Measurements from ENCODE around the gene PUSL1.

Gene PUSL1

DNA sequence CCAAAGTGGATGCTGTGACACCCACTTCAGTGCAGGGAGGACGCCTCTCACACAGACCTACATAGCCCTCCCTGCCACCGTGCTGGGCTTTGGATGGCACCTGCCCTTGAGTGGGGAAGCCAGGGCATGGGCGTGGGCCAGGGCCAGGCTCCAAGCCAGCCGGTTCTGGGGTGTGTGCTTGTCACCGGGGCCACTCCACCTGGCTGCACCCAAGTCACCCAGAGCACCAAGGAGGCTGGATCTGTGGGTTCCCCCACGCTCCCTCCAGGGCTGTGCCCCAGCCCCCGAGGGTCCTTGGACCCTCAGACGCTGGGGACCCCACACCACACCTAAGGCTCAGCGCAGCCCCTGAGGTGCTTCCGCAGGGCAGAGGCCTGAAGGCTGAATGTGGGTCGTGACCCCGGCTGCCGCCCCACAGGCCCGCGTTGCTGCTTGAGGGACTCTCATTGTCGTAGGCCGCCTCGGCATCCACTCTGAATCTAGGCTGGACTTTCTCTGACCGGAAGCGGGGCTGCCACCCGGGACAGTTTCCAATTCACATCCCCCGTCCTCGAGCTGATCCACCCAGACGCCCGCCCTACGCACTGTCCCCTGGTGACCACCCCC lies 48.5 kb downstream of the PUSL1 start:
- DNase-seq: no peak

DNA sequence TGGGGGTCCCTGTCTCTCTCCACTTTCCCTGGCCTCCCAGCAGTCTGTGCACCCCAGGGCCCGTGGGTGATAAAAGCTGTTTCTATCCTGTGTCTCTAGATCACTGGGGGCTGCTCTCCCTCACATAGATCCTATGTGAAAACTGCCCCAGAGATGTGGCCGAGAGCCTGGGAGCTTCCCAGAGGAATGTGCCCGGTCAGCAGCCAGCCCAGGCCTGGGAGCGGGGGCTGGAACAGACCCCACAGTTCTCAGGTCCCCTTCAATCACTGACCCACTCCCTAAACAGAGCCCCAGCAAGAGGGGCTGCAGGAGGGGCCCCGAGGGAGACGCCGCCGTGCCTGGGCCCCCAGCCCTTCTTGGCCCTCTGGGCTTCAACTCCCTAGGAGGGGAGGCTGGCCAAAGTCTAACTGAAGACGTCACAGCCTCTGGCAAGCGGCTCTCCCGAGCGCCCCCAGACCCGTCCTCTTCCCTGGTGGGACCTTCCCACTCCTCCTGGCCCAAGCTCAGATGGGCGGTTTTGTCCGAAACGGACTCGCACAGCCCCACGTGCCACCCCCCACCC lies 49.6 kb downstream of the PUSL1 start:
- no peak for DNase-seq

DNA sequence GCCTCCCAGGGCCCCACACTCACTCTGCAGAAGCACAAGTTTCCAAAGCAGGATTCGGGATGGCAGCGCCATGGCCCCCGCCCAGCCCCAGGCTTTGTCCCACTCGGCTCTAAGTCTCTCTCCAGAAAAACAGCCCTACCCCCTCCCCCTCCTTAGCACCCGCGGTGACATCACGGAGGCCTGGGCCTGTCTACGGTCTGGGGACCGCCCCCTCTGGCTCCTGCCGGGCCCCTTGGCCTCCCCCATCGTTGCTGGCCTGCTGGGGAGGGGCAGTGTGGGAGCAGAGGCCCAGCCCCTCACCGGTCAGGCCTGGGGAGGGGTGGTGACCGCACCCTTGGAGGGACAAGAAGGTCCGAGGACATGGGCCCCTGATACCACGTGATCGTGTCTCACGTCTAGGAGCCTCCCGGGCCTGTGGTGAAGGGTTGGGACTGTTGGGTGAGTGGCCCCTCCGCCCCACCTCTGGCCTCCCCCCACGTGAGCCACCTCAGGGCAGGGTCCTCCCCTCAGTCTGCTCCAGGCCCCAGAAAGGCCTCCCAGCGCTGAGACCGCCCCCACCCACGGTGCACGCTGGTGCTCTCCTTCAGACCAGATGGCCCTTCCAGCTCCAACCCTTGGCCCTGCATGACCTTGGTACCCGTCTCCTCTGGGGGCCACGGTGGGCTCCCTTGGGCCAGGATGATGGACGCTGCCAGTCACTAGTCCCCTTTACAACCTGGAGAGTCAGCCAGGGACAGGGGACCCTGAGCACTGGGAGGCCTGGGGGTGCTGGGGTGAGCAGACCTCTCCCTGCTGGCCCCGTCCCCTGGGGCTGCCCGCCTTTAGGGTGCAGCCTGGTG lies 50.3 kb downstream of the PUSL1 start, which contains the start of gene MXRA8:
TSS of gene MXRA8 (minus strand) at position 123 of the 839 bp plus-strand sequence. CDS start at position 72, 51 bp downstream.
- no peak for DNase-seq

DNA sequence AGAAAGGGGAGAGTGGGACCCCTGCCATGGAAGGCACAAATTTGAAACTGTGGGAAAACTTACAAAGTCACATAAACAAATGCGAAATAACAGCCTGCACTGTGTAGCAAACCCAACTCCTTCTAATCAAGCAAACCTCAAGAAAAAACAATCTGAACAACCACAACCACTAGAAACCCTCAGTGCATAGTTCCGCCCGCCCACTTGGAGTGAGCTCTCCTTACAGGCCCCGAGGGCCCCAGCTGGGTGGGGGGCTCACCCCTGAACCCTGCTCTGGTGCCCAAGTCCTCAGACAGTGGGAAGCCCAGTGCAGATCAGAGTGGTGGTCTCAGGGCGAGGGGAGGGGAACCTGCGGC lies 50.9 kb downstream of the PUSL1 start:
- DNase-seq: no peak

DNA sequence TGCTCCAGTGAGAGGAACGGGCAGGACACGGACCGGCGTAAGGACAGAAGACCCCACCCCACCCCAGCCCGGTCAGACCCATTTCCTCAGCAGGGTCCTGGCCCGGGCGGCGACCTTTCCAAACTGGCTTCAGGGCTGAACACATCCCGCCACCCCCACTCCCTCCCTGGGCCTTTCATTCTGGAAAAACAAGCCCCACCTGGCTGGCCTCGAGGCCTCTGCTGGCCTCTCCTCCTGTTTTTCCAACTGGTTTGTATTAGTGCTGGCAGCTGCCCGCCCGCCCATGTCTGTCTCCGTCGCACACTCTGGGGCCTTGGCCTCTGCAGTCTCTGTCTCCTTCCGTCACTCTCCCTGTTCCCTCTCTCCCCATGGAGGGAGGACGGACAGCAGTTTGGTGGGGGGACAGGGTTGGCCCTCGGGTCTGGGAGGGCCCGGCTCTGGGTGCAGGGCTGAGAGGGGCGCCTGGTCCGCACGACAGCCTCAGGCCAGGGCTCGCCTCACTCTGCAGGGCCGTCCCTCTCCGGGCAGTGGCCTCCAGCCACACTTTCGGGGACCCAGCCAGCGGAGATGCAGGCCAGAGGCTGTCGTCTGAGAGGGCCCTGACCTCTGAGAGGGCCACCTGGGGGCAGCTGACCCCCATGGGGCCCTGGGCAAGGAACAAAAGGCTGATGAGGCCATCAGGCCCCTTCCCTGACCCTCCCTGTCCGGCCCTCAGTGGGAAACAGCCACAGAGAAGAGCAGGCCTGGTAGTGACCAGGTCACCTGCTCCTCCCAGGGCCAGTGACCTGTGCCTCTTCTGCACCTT lies 51.5 kb downstream of the PUSL1 start:
- no peak for DNase-seq

DNA sequence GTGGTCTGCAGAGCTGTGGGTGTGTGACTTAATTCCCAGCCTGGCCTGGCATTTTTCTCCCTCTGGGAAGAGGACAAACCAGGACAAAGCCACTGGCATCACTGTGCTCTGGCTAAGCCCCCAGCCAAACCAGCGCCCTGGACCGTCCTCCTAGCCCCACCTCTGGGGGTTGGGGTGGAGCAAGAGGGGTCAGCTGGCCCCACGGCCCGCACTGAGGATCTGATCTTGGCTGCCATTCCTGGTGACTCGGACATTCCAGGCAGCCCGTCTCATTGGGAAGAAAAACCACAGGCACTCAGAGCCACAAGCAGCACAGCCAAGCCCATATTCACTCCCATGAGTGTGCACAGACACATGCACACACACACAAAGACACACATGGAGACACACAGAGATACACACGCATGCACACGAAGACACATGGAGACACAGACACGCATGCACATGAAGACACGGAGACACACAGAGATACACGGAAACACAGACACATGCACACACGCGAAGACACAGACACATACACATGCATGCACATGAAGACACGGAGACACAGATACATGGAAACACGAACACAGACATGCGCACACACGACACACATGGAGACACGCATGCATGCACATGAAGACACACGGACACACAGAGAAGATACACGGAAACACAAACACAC lies 52.2 kb downstream of the PUSL1 start:
- DNase-seq: no peak

Measured in NCI-H510A (cell line).